Osteocyte (in vitro differentiated cells): ENCODE measurements around the gene PAX8. TPM values are rescaled to one million over a fixed set of nuclear protein-coding genes. Genes with fewer than 3 reads are reported as not detected.

ENCODE experiments used
- DNase-seq: peaks from one replicate; pipeline ENCODE4 v3.0.0; 2021; ENCODE audit warnings: mixed read lengths; ENCODE audit not compliant: unreplicated experiment; ENCODE audit errors: extremely low spot score
- H3K27ac Mint-ChIP-seq: one replicate; pipeline ENCODE4 v1.8.0; 2021; ENCODE audit warnings: mild to moderate bottlenecking, mixed read lengths; ENCODE audit not compliant: unreplicated experiment
- H3K27me3 Mint-ChIP-seq: one replicate; pipeline ENCODE4 v1.8.0; 2021; ENCODE audit warnings: mixed read lengths; ENCODE audit not compliant: unreplicated experiment
- H3K36me3 Mint-ChIP-seq: one replicate; pipeline ENCODE4 v1.8.0; 2021; ENCODE audit warnings: mixed read lengths; ENCODE audit not compliant: unreplicated experiment
- H3K4me1 Mint-ChIP-seq: one replicate; pipeline ENCODE4 v1.8.0; 2021; ENCODE audit warnings: mixed read lengths; ENCODE audit not compliant: unreplicated experiment
- H3K4me3 Mint-ChIP-seq: one replicate; pipeline ENCODE4 v1.8.0; 2021; ENCODE audit warnings: mild to moderate bottlenecking, moderate library complexity, mixed read lengths; ENCODE audit not compliant: unreplicated experiment
- H3K9me3 Mint-ChIP-seq: one replicate; pipeline ENCODE4 v1.8.0; 2021; ENCODE audit warnings: mixed read lengths; ENCODE audit not compliant: unreplicated experiment
- total RNA-seq: library from RNA; stranded (reverse); gene quantifications from 2 replicates; pipeline ENCODE4 v1.2.1, GENCODE V29; 2021
- TF ChIP-seq, protein P1 (sequence below): fragments of 200-600 bp; sonication (generic); IDR thresholded peaks from 2 replicates; pipeline ENCODE4 v1.5.0; 2021; ENCODE audit warnings: antibody characterized with exemption, mild to moderate bottlenecking, moderate library complexity

PAX8 gene
- total RNA-seq, 1 donor from 2014 or later: not detected

DNA sequence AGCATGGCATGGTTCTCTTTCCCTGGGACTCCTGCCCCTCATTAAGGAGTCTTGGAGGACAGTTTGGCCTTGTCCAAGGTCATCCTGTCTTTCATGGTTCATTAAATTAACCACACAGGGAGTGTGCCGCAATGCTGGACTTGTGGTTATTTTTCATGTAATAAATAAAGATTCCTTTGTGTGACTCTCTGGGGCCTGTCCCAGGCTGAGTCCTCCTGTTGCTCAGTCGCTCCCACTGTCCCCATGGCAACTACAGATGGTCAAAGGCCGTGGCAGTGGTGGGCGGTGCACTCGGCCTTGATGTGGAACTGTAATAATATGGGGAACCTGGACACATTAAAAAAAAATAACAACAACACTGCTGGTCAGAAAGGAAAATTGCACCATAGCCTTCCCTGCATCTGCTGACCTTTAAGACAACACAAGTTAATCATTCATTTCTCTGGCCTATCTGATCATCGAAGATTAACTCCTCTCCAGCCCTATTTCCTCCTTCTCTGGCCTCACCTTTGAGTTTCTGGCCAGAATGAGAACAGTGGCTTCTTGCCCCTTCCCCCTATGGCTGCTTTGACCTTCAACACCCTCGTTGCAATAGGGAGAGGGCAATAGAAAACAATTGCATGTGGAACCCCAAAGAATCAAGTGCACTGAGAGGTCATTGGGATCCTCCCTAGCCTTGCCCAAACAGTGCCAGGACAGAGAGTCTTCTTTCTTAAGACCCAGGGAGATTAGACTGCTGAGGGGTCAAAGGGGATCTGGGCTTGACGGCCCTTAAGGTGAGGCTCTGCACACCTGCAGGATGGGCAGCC is 60.2 kb downstream of the PAX8 start:
- Mint-ChIP-seq H3K27me3 (no peaks in the 10 kb centered on the region), H3K27ac (peak overlapping the region; percentile 93), H3K9me3 (no peaks in the 10 kb centered on the region), H3K4me3 (no peak overlapping the region), H3K4me1 (peaks cover 64% of the 10 kb centered on the region), H3K36me3 (no peaks in the 10 kb centered on the region)
- no peak for DNase-seq
- TF ChIP-seq, protein P1, sequence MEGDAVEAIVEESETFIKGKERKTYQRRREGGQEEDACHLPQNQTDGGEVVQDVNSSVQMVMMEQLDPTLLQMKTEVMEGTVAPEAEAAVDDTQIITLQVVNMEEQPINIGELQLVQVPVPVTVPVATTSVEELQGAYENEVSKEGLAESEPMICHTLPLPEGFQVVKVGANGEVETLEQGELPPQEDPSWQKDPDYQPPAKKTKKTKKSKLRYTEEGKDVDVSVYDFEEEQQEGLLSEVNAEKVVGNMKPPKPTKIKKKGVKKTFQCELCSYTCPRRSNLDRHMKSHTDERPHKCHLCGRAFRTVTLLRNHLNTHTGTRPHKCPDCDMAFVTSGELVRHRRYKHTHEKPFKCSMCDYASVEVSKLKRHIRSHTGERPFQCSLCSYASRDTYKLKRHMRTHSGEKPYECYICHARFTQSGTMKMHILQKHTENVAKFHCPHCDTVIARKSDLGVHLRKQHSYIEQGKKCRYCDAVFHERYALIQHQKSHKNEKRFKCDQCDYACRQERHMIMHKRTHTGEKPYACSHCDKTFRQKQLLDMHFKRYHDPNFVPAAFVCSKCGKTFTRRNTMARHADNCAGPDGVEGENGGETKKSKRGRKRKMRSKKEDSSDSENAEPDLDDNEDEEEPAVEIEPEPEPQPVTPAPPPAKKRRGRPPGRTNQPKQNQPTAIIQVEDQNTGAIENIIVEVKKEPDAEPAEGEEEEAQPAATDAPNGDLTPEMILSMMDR: no peak

DNA sequence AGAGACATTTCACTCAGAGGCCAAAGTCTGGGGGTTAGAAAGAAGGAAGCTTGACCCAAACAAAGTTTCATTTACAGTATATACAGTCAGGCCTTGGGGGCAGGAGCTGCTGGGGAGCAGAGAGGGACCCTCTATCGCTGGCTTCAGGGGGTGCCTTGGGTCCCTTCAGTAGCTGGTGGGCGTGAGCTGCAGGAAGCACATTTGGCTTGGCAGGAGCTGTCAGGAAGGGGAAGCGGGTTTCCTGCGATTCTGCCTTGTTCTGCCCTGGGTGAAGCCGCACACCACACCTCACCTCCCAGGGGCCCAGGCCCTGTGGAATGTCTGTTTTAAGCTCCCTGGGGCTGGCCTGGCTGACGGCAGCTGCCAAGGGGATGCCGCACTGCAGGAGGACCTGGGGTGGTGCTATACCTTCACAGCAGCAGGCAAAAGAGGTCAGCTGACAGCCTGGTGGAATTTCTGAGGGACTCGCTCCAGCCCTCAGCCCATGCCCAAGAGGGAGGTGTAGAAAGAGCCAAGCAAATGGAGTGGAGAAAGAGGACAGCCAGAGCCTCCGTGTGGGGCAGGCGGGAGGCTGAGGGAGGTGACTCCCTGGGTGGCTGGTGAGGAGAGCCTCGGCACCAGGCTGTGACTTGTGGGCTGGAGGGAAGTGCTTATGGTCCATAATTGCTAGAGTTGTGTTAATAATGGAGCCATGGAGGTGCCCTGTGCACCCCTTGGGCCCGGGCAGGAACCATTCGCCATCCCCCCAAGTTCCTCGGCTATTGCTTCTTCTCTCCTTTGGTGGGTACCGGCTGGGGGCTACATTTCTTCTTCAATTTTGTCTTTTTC is 61.1 kb downstream of the PAX8 start:
- Mint-ChIP-seq H3K4me3 (no peak overlapping the region), H3K27me3 (no peaks in the 10 kb centered on the region), H3K9me3 (no peaks in the 10 kb centered on the region), H3K36me3 (no peaks in the 10 kb centered on the region), H3K27ac (peak overlapping the region; percentile 93), H3K4me1 (peaks cover 71% of the 10 kb centered on the region)
- TF ChIP-seq, protein P1: no peak
- DNase-seq: no peak

DNA sequence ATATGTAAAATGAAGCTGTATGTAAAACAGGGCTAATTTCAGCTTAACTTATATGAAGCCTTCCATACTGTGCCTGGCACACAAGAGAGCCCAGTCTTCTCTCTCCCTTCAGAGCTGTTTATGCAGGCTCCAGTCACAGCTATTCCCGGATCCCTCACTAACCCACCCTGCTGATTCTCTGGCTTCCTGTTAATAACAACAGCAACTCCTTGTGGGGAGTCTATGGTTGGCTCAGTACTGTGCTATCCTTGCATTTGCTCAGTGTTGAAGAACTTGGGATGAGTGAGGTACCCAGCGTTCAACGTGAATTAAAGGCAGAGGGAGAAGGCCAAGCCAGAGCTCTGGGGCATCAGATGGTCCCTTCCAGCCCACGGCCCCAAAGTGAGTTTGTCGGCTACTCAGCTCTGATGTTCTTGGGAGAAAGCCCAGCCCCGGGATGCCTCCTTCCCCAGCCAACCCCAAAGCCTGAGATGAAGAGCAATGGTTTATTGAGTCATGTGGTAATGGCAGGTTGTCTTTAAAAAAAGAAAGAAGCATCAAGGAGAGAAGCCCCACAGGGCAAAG is 61.7 kb downstream of the PAX8 start:
- H3K36me3 Mint-ChIP-seq: no peaks in the 10 kb centered on the region
- no peak for DNase-seq
- peaks cover 78% of the 10 kb centered on the region for H3K4me1 Mint-ChIP-seq
- H3K27me3 Mint-ChIP-seq: no peaks in the 10 kb centered on the region
- no peak overlapping the region for H3K4me3 Mint-ChIP-seq
- peak overlapping the region; percentile 93 for H3K27ac Mint-ChIP-seq
- no peaks in the 10 kb centered on the region for H3K9me3 Mint-ChIP-seq
- TF ChIP-seq, protein P1: no peak

DNA sequence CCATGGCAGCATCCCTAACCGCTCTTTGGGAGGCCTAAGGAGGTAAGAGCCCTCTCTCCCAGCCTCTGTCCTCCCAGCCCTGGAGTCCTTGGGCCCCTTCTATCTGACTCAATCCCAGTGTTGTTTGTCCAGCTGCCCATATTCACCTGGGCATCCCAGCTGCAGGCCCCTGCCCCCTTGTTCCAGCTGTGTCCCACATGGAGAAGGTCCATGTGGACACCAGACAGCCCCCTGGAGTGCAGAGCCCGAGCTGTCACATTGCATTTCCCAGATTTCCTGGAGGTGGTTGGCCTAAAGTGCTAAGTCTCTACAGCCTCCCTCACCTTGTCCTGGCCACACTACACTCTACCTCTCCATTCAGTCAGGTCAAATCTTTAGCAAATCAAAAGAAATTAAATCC is 62.4 kb downstream of the PAX8 start:
- no peak for DNase-seq
- TF ChIP-seq, protein P1: no peak
- H3K9me3 Mint-ChIP-seq: no peaks in the 10 kb centered on the region
- H3K4me1 Mint-ChIP-seq: peaks cover 85% of the 10 kb centered on the region
- no peaks in the 10 kb centered on the region for H3K27me3 Mint-ChIP-seq
- H3K36me3 Mint-ChIP-seq: no peaks in the 10 kb centered on the region
- peak overlapping the region; percentile 93 for H3K27ac Mint-ChIP-seq
- no peak overlapping the region for H3K4me3 Mint-ChIP-seq

DNA sequence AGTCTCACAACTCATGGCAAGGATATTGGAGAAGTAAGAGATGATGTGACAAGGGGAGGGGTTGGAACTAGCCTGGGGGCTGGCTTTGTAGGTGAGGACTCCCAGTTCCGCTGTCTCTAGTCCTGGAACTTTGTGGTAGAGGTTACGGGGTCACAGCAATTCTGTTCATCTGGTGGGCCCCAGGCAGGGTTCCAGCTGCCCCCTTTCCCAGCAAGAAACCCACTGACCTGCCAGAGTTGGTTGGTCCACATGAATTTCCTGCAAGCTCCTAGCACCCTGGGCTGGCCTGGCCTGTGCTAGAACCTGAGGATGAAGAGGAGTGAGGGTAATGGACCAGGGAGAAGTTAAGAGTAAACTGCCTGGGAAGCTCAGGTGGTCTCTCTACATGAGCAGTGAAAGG is 63.7 kb downstream of the PAX8 start:
- Mint-ChIP-seq H3K4me3 (no peak overlapping the region), H3K36me3 (no peaks in the 10 kb centered on the region), H3K27ac (peak overlapping the region; percentile 16), H3K27me3 (no peaks in the 10 kb centered on the region), H3K4me1 (peaks cover 89% of the 10 kb centered on the region), H3K9me3 (no peaks in the 10 kb centered on the region)
- no peak for DNase-seq
- TF ChIP-seq, protein P1: no peak
